Measurements from ENCODE around the gene DGLUCY. TPM values are rescaled to one million over a fixed set of nuclear protein-coding genes. Genes with fewer than 3 reads are reported as not detected.

Gene DGLUCY
- total RNA-seq, 2 experiments from 2014 or later, result 52.3 to 59.3 TPM

DNA sequence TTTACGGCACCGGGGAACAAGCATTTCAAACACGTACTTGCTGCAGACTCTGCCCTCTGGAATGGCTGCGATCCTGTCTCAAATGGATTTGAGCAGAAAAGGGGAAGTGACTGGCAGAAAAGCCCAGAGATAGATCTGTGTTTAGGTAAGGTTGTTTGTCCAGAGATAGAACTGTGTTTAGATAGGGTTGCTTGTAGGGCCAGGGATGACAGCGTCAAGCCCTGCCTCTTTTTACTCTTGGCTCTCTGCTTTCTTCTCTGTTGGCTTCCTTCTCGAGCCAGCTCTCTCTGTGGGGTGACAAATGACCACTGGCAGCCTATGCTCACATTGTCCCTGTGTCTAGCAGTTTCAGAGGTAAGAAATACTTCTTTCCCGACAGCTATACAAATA lies 11.4 kb downstream of the DGLUCY start:
- peaks cover 34% of the 10 kb centered on the region for H3K4me1 Mint-ChIP-seq (ENCODE audit: low read depth)
- no peaks in the 10 kb centered on the region for H3K27me3 Mint-ChIP-seq
- TF ChIP-seq, protein P1, sequence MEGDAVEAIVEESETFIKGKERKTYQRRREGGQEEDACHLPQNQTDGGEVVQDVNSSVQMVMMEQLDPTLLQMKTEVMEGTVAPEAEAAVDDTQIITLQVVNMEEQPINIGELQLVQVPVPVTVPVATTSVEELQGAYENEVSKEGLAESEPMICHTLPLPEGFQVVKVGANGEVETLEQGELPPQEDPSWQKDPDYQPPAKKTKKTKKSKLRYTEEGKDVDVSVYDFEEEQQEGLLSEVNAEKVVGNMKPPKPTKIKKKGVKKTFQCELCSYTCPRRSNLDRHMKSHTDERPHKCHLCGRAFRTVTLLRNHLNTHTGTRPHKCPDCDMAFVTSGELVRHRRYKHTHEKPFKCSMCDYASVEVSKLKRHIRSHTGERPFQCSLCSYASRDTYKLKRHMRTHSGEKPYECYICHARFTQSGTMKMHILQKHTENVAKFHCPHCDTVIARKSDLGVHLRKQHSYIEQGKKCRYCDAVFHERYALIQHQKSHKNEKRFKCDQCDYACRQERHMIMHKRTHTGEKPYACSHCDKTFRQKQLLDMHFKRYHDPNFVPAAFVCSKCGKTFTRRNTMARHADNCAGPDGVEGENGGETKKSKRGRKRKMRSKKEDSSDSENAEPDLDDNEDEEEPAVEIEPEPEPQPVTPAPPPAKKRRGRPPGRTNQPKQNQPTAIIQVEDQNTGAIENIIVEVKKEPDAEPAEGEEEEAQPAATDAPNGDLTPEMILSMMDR (IDR thresholded peaks at IDR 0.05), result no peak
- H3K36me3 Mint-ChIP-seq (ENCODE audit: low read depth), result peaks cover 54% of the 10 kb centered on the region
- H3K4me3 Mint-ChIP-seq, result no peak overlapping the region
- intact Hi-C loops (cut with micrococcal nuclease), result no loop called here
- no peak overlapping the region for H3K27ac Mint-ChIP-seq
- ChIA-PET CTCF (no interaction called here), POLR2A (no interaction called here)
- no peaks in the 10 kb centered on the region for H3K9me3 Mint-ChIP-seq
- DNase-seq, result no peak
- no peak for ATAC-seq

DNA sequence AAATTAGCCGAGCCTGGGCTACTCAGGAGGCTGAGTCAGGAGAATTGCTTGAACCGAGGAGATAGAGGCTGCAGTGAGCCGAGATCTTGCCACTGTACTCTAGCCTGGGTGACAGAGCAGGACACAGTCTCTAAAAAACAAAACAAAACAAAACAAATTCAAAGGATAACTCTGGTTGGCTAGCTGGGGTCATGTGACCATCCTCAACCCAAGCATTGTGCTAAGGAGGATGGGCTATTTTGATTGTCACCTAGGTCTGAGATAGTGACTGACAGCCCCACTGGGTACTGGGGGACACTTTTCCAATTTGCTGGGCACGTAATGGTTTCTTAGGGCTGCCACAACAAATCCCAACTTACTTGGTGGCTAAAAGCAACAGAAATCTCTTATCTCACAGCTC lies 11.9 kb downstream of the DGLUCY start:
- intact Hi-C loops (cut with micrococcal nuclease), result no loop called here
- Mint-ChIP-seq H3K4me1 (ENCODE audit: low read depth) (peaks cover 31% of the 10 kb centered on the region), H3K36me3 (ENCODE audit: low read depth) (peaks cover 55% of the 10 kb centered on the region), H3K4me3 (no peak overlapping the region), H3K9me3 (no peaks in the 10 kb centered on the region), H3K27ac (no peak overlapping the region), H3K27me3 (no peaks in the 10 kb centered on the region)
- ChIA-PET POLR2A (interaction anchor here (0.8 kb wide), 1 partner anchor 57 kb away, joined by 3 read pairs; no protein-coding TSS in a partner anchor), CTCF (no interaction called here)
- ATAC-seq (no peak), DNase-seq (no peak)
- TF ChIP-seq, protein P1 (IDR thresholded peaks at IDR 0.05), result no peak

DNA sequence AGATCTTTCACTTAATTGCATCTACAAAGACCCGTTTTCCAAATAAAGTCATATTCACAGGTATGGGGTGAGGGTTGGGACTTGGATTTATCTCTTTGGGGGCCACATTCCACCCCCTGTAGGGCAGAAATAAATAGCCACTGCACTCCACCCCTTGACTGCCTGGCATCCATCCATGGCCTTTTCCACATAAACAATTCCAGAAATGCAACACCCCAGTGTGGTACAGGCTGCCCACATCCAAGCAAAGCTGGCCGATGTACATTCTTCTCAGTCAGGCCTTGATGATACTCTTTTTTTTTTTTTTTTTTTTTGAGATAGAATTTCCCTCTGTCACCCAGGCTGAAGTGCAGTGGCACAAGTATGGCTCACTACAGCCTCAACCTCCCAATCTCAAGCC lies 12.9 kb downstream of the DGLUCY start:
- Mint-ChIP-seq H3K27ac (no peak overlapping the region), H3K4me1 (ENCODE audit: low read depth) (peaks cover 24% of the 10 kb centered on the region), H3K36me3 (ENCODE audit: low read depth) (peaks cover 58% of the 10 kb centered on the region), H3K27me3 (no peaks in the 10 kb centered on the region), H3K9me3 (no peaks in the 10 kb centered on the region), H3K4me3 (no peak overlapping the region)
- intact Hi-C loops (cut with micrococcal nuclease), result no loop called here
- POLR2A ChIA-PET, result interaction anchor here (0.6 to 1.0 kb wide), 2 partner anchors 9 to 15 kb away, joined by 3 to 4 read pairs; no protein-coding TSS in a partner anchor
- TF ChIP-seq, protein P1 (IDR thresholded peaks at IDR 0.05), result no peak
- CTCF ChIA-PET, result no interaction called here
- no peak for DNase-seq
- ATAC-seq, result no peak

DNA sequence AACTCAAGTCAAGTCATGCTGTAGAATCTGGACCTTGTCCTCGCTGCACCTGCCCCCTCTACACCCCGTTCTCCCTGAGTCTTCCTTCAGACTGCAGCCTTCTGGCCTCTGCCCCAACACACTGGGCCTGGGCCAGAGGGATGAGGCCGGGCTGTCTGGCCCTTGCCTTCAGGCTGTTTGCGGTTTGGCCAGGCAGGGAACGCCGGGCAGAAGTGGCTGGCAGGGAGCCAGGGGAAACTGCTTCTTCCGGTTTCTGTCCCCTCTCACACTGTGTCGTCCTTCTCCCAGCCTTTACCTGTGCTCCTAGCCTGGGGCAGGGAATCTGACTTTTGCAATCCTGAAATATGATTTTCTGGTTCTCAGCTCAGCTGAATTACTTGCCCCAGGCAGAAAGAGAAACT lies 13.5 kb downstream of the DGLUCY start:
- DNase-seq, result no peak
- POLR2A ChIA-PET, result interaction anchor here (1.0 kb wide), 1 partner anchor 10 kb away, joined by 4 read pairs; no protein-coding TSS in a partner anchor

DNA sequence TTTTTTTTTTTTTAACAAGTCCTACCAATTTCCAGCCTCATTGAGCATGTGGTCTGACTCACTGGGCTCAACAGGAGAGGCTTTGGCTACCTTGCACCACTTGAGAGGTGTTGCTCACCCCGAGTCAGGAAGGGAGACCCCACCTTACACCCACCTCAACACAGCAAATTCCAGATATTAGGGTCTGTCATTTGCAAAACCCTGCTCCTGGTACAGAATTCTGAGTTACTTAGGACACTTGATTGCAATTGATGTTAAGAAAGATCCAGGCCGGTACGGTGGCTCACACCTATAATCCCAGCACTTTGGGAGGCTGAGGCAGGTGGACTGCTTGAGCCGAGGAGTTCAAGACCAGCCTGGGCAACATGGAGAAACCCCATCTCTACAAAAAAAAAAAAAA lies 14.1 kb downstream of the DGLUCY start:
- H3K4me3 Mint-ChIP-seq, result no peak overlapping the region
- peaks cover 64% of the 10 kb centered on the region for H3K36me3 Mint-ChIP-seq (ENCODE audit: low read depth)
- POLR2A ChIA-PET, result interaction anchor here (1.9 kb wide), 1 partner anchor 8 kb away, joined by 5 read pairs; no protein-coding TSS in a partner anchor
- H3K4me1 Mint-ChIP-seq (ENCODE audit: low read depth), result peaks cover 23% of the 10 kb centered on the region
- CTCF ChIA-PET, result no interaction called here
- ATAC-seq (no peak), DNase-seq (no peak)
- TF ChIP-seq, protein P1 (IDR thresholded peaks at IDR 0.05), result no peak
- H3K27ac Mint-ChIP-seq, result no peak overlapping the region
- intact Hi-C loops (cut with micrococcal nuclease), result no loop called here
- H3K27me3 Mint-ChIP-seq, result no peaks in the 10 kb centered on the region
- no peaks in the 10 kb centered on the region for H3K9me3 Mint-ChIP-seq

More for the DNA sequence above, 13.5 kb downstream of the DGLUCY start:
- intact Hi-C loops (cut with micrococcal nuclease), result no loop called here
- Mint-ChIP-seq H3K9me3 (no peaks in the 10 kb centered on the region), H3K4me3 (no peak overlapping the region), H3K27ac (no peak overlapping the region), H3K4me1 (ENCODE audit: low read depth) (peaks cover 24% of the 10 kb centered on the region), H3K36me3 (ENCODE audit: low read depth) (peaks cover 63% of the 10 kb centered on the region), H3K27me3 (no peaks in the 10 kb centered on the region)
- TF ChIP-seq, protein P1 (IDR thresholded peaks at IDR 0.05), result no peak
- CTCF ChIA-PET, result no interaction called here
- no peak for ATAC-seq
